ENCODE results near the gene C20orf202. TPM values are rescaled to one million over a fixed set of nuclear protein-coding genes. Genes with fewer than 3 reads are reported as not detected.

The C20orf202 gene
- total RNA-seq, 1 experiment from 2014 or later = not detected

- DNase-seq (no peak), ATAC-seq (no peak)
- H3K27ac ChIP-seq (ENCODE audit: low read length) = no peak overlapping the region
- H3K4me2 ChIP-seq (ENCODE audit: low read length) = no peak overlapping the region
- no peaks in the 10 kb centered on the region for H3K27me3 ChIP-seq (ENCODE audit: low read length)
- H3K9ac ChIP-seq (ENCODE audit: low read length) = no peak overlapping the region
- H3K79me2 ChIP-seq (ENCODE audit: low read length) = peaks cover 12% of the 10 kb centered on the region; the same call in 1 of the 2 replicates
- 0 out of 2 replicates have a peak, but pooled peaks cover 11% of the 10 kb centered on the region for H4K20me1 ChIP-seq (ENCODE audit: low read length)
- H3K9me3 ChIP-seq (ENCODE audit: low read length) = no peaks in the 10 kb centered on the region
- BruUV-seq (replicated peaks) = no TSS peak
- ChIA-PET POLR2A (ENCODE audit: unreplicated experiment) (no interaction called here), CTCF (no interaction called here)
- no peaks in the 10 kb centered on the region for H3K4me1 ChIP-seq (ENCODE audit: insufficient read depth, low read length)
- H3K4me3 ChIP-seq (ENCODE audit: low read length) = no peak overlapping the region
- TF ChIP-seq EZH2 (IDR thresholded peaks at IDR 0.05; ENCODE audit: low read length, unreplicated experiment) (no peak), EZH2phosphoT487 (IDR thresholded peaks at IDR 0.05; ENCODE audit: borderline replicate concordance, low read length) (no peak), CTCF (conservative IDR thresholded peaks at IDR 0.05; ENCODE audit: low read depth, low read length) (no peak)
- no peaks in the 10 kb centered on the region for H3F3A ChIP-seq (ENCODE audit: low read length, unreplicated experiment)
- intact Hi-C loops (cut with micrococcal nuclease) = no loop called here
- peaks cover 58% of the 10 kb centered on the region for H3K36me3 ChIP-seq (ENCODE audit: low read depth, low read length)
- H2AFZ ChIP-seq (ENCODE audit: low read length) = no peak overlapping the region
- no peaks in the 10 kb centered on the region for H3K9me2 ChIP-seq (replicated peaks; ENCODE audit: low read length)
Measured at GRCh38 chr20:1155342-1155741, 47.9 kb upstream of the C20orf202 start.

GRCh38 chr20:1160496-1160895, 42.8 kb upstream of the C20orf202 start:
- H3K36me3 ChIP-seq (ENCODE audit: low read depth, low read length) = peaks cover 57% of the 10 kb centered on the region
- H3K9me3 ChIP-seq (ENCODE audit: low read length) = no peaks in the 10 kb centered on the region
- H4K20me1 ChIP-seq (ENCODE audit: low read length) = no peaks in the 10 kb centered on the region
- H3K4me3 ChIP-seq (ENCODE audit: low read length) = no peak overlapping the region
- no peaks in the 10 kb centered on the region for H3K79me2 ChIP-seq (ENCODE audit: low read length)
- H3K4me1 ChIP-seq (ENCODE audit: insufficient read depth, low read length) = no peaks in the 10 kb centered on the region
- intact Hi-C loops (cut with micrococcal nuclease) = no loop called here
- H3K9me2 ChIP-seq (replicated peaks; ENCODE audit: low read length) = no peaks in the 10 kb centered on the region
- no peak overlapping the region for H3K9ac ChIP-seq (ENCODE audit: low read length)
- H3K27ac ChIP-seq (ENCODE audit: low read length) = no peak overlapping the region
- no peak overlapping the region for H3K4me2 ChIP-seq (ENCODE audit: low read length)
- H3F3A ChIP-seq (ENCODE audit: low read length, unreplicated experiment) = no peaks in the 10 kb centered on the region
- BruUV-seq (replicated peaks) = no TSS peak
- no peak for DNase-seq
- TF ChIP-seq CTCF (conservative IDR thresholded peaks at IDR 0.05; ENCODE audit: low read depth, low read length) (no peak), EZH2phosphoT487 (IDR thresholded peaks at IDR 0.05; ENCODE audit: borderline replicate concordance, low read length) (no peak), EZH2 (IDR thresholded peaks at IDR 0.05; ENCODE audit: low read length, unreplicated experiment) (no peak)
- H3K27me3 ChIP-seq (ENCODE audit: low read length) = no peaks in the 10 kb centered on the region
- CTCF ChIA-PET = no interaction called here
- POLR2A ChIA-PET (ENCODE audit: unreplicated experiment) = no interaction called here
- H2AFZ ChIP-seq (ENCODE audit: low read length) = no peak overlapping the region
- ATAC-seq = no peak

- BruUV-seq (replicated peaks) = no TSS peak
- CTCF ChIA-PET = no interaction called here
- POLR2A ChIA-PET (ENCODE audit: unreplicated experiment) = no interaction called here
Measured at GRCh38 chr20:1160991-1161390, 42.3 kb upstream of the C20orf202 start.

More at GRCh38 chr20:1160991-1161390, 42.3 kb upstream of the C20orf202 start:
- Histone ChIP-seq H2AFZ (ENCODE audit: low read length) (no peak overlapping the region), H3K36me3 (ENCODE audit: low read depth, low read length) (peaks cover 58% of the 10 kb centered on the region), H3K9ac (ENCODE audit: low read length) (no peak overlapping the region), H3K9me3 (ENCODE audit: low read length) (no peaks in the 10 kb centered on the region), H4K20me1 (ENCODE audit: low read length) (no peaks in the 10 kb centered on the region), H3K79me2 (ENCODE audit: low read length) (no peaks in the 10 kb centered on the region), H3K4me2 (ENCODE audit: low read length) (no peak overlapping the region), H3K4me1 (ENCODE audit: insufficient read depth, low read length) (no peaks in the 10 kb centered on the region), H3F3A (ENCODE audit: low read length, unreplicated experiment) (no peaks in the 10 kb centered on the region), H3K4me3 (ENCODE audit: low read length) (no peak overlapping the region), H3K9me2 (replicated peaks; ENCODE audit: low read length) (no peaks in the 10 kb centered on the region), H3K27me3 (ENCODE audit: low read length) (no peaks in the 10 kb centered on the region), H3K27ac (ENCODE audit: low read length) (no peak overlapping the region)
- TF ChIP-seq CTCF (conservative IDR thresholded peaks at IDR 0.05; ENCODE audit: low read depth, low read length) (no peak), EZH2phosphoT487 (IDR thresholded peaks at IDR 0.05; ENCODE audit: borderline replicate concordance, low read length) (no peak), EZH2 (IDR thresholded peaks at IDR 0.05; ENCODE audit: low read length, unreplicated experiment) (no peak)
- intact Hi-C loops (cut with micrococcal nuclease) = no loop called here
- DNase-seq (no peak), ATAC-seq (no peak)
